Endometrial microvascular endothelial cells (primary cell): ENCODE results near the gene R3HDM2. TPM values are rescaled to one million over a fixed set of nuclear protein-coding genes. Genes with fewer than 3 reads are reported as not detected.

Source experiments
- in situ Hi-C: cut with HindIII; loops from 2 replicates; pipeline ENCODE4 v1.10.0; 2017; ENCODE audit warnings: low sequenced_read_pairs, low pct_unique_long_range_greater_than_20kb; ENCODE audit errors: inconsistent ontology term
- total RNA-seq: library from RNA; depleted of rRNA; stranded (reverse); fragments of >200 nt; gene quantifications from one replicate; pipeline ENCODE4 v1.2.3, GENCODE V29; 2015; ENCODE audit errors: inconsistent ontology term

Gene R3HDM2
- total RNA-seq, 1 donor from 2014 or later = 16.8 TPM

DNA sequence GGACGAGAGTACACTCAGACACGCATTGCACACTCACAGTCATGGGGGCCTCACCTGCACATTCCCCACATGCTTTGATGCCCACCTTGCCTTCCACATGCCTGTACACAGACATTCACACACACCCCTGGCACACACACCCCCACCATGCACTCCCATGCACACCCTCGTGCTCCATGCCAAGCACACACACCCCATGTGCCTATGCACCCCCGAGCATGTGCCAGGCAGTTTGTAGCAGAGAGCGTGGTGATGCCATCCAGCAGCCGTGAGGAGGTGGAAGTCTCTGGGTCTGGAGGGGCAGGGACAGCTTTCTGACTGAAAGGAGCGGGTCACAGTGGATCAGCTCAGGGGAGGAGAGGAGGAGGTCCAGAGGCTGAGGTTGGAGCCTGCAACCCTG is 224.9 kb downstream of the R3HDM2 start:
- in situ Hi-C loops = no loop called here

DNA sequence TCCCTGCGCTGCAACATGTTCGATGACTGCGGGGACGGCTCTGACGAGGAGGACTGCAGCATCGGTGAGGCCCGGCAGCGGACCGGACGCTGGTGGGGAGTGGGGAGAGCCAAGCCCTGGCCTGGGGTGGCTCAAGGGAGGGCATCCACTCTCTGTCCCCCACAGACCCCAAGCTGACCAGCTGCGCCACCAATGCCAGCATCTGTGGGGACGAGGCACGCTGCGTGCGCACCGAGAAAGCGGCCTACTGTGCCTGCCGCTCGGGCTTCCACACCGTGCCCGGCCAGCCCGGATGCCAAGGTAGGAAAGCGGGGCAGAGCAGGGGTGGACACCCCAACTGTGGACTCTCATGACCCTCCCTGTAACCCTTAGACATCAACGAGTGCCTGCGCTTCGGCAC is 225.7 kb downstream of the R3HDM2 start:
- in situ Hi-C loops = no loop called here

DNA sequence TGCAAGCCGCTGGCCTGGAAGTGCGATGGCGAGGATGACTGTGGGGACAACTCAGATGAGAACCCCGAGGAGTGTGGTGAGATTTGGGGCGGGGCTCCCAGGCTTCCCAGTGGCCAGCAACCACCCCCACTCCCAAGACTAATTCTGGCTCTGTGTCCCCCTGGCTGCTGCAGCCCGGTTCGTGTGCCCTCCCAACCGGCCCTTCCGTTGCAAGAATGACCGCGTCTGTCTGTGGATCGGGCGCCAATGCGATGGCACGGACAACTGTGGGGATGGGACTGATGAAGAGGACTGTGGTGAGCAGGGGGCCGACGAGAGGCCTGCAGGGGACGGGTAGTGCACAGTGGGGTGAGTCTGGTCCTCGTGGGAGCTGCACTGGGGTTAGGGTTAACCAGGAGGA is 226.4 kb downstream of the R3HDM2 start:
- in situ Hi-C loops = no loop called here

DNA sequence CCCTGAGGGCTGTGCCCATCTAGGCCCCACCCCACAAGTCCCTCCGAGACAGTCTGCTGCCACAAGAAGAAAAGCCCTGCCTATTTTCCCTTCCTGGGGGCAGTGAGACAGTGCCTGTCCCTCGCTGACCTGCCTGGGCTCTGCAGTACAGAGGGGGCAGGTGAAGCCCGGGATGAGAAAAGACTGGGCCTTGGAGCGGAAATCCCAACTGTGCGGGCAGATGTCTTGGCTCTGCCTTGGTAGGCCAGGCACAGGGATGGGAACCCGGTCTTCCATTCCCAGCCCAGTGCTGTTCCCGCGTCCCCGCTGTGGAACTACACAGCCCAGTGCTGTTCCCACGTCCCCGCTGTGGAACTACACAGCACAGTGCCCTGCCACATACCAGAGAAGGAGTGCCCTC is 227.1 kb downstream of the R3HDM2 start:
- in situ Hi-C loops = no loop called here

Other genes with a start within 250 kb of the R3HDM2 start
- 0.19 TPM for gene NXPH4, start 214.2 kb downstream of the R3HDM2 start, total RNA-seq
- gene SHMT2, start 201.3 kb downstream of the R3HDM2 start, total RNA-seq = 172 TPM
- gene STAC3, start 179.9 kb downstream of the R3HDM2 start, total RNA-seq = 0.37 TPM
- gene INHBC, start 3.7 kb upstream of the R3HDM2 start, total RNA-seq = not detected
- not detected for gene INHBE, start 24.3 kb upstream of the R3HDM2 start, total RNA-seq
- gene GLI1, start 28.7 kb upstream of the R3HDM2 start, total RNA-seq = not detected
- gene ARHGAP9, start 48.8 kb upstream of the R3HDM2 start, total RNA-seq = not detected
- 119 TPM for gene MARS1, start 57.0 kb upstream of the R3HDM2 start, total RNA-seq
- 6.6 TPM for gene DDIT3, start 89.5 kb upstream of the R3HDM2 start, total RNA-seq
- gene MBD6, start 91.8 kb upstream of the R3HDM2 start, total RNA-seq = 8.7 TPM
- gene DCTN2, start 116.1 kb upstream of the R3HDM2 start, total RNA-seq = 221 TPM
- not detected for gene KIF5A, start 119.0 kb upstream of the R3HDM2 start, total RNA-seq
- gene PIP4K2C, start 160.1 kb upstream of the R3HDM2 start, total RNA-seq = 12.5 TPM
- 6.2 TPM for gene DTX3, start 173.8 kb upstream of the R3HDM2 start, total RNA-seq
- 0.09 TPM for gene ARHGEF25, start 180.4 kb upstream of the R3HDM2 start, total RNA-seq
- 0.19 TPM for gene B4GALNT1, start 202.2 kb upstream of the R3HDM2 start, total RNA-seq